ENCODE data around the gene GEMIN7. TPM values are rescaled to one million over a fixed set of nuclear protein-coding genes. Genes with fewer than 3 reads are reported as not detected.

GEMIN7 gene
- total and polyA plus RNA-seq, 2 experiments from 2014 or later, result 48.8 to 69.0 TPM

DNA sequence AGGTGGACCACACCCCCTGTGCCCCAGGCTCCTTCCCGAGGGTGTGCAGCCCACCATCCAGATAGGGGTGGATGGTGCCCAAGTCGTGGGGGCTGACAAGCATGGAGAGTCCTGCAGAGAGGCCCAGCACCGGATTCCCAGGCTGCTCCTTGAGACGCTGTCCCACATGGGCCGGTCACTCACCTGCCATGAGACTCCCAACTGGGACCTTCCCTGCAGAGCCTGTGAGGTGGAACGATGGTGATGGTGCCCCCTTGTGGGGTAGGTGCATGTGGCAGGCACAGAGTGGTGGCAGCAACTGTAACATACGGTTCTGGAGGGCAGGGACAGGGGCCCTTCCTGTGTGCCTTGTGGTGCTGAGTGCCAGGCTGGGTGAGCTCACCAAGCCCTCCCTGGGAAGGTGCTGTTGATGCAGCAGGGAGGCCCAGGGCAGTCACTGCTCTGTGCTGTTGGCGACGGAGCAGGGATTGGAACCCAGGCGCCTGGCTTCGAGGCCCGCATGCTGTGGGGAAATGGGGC is 47.0 kb downstream of the GEMIN7 start:
- Histone ChIP-seq H2AFZ (no peak overlapping the region), H3K4me1 (ENCODE audit: insufficient read depth) (peaks cover 3% of the 10 kb centered on the region), H3K79me2 (peaks cover 94% of the 10 kb centered on the region), H4K20me1 (ENCODE audit: insufficient read depth, poor library complexity, severe bottlenecking) (peaks cover 68% of the 10 kb centered on the region), H3K36me3 (replicated peaks; ENCODE audit: insufficient read depth, low read depth) (no peaks in the 10 kb centered on the region), H3K27ac (no peak overlapping the region), H3K27me3 (no peaks in the 10 kb centered on the region), H3K4me3 (no peak overlapping the region), H3K4me2 (no peak overlapping the region), H3K9me3 (ENCODE audit: low read depth) (no peaks in the 10 kb centered on the region), H3K9me2 (replicated peaks; ENCODE audit: insufficient read depth) (no peaks in the 10 kb centered on the region)
- TF ChIP-seq EZH2phosphoT487 (IDR thresholded peaks at IDR 0.05; ENCODE audit: low read depth, severe bottlenecking, unreplicated experiment), result no peak
- TF ChIP-seq, protein P1, sequence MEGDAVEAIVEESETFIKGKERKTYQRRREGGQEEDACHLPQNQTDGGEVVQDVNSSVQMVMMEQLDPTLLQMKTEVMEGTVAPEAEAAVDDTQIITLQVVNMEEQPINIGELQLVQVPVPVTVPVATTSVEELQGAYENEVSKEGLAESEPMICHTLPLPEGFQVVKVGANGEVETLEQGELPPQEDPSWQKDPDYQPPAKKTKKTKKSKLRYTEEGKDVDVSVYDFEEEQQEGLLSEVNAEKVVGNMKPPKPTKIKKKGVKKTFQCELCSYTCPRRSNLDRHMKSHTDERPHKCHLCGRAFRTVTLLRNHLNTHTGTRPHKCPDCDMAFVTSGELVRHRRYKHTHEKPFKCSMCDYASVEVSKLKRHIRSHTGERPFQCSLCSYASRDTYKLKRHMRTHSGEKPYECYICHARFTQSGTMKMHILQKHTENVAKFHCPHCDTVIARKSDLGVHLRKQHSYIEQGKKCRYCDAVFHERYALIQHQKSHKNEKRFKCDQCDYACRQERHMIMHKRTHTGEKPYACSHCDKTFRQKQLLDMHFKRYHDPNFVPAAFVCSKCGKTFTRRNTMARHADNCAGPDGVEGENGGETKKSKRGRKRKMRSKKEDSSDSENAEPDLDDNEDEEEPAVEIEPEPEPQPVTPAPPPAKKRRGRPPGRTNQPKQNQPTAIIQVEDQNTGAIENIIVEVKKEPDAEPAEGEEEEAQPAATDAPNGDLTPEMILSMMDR (IDR thresholded peaks at IDR 0.05; ENCODE audit: poor library complexity), result peak; percentile 64
- DNase-seq (ENCODE audit: low spot score), result peak; percentile 83
- WGBS (ENCODE audit: low lambda C conversion rate, missing lambda C conversion rate), result 58% methylated on average over 12 of the region's 12 CpGs

DNA sequence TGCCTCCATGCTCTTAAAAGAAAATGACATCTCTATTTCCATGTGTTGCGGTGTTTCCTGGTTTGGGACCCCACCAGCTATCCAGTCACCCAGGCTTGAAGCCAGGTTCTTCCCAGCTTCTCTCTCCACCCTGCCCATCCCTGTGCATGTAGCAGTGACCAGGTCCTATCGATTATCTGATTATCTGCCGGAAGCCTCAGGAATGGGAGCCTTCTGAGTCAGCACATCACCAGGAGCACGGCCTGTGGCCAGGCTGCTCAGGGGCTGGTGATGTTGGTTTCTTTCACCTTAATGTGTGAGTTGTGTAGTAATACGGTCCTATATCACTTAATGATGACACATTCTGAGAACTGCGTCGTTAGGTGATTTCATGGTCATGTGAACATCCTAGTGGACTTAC is 47.6 kb downstream of the GEMIN7 start:
- H3K9me2 ChIP-seq (replicated peaks; ENCODE audit: insufficient read depth), result no peaks in the 10 kb centered on the region
- WGBS (ENCODE audit: low lambda C conversion rate, missing lambda C conversion rate), result 89% methylated on average over 7 of the region's 7 CpGs
- H4K20me1 ChIP-seq (ENCODE audit: insufficient read depth, poor library complexity, severe bottlenecking), result peaks cover 68% of the 10 kb centered on the region
- H3K4me3 ChIP-seq, result no peak overlapping the region
- no peak overlapping the region for H2AFZ ChIP-seq
- H3K79me2 ChIP-seq, result peaks cover 90% of the 10 kb centered on the region
- DNase-seq (ENCODE audit: low spot score), result no peak
- no peaks in the 10 kb centered on the region for H3K9me3 ChIP-seq (ENCODE audit: low read depth)
- no peaks in the 10 kb centered on the region for H3K36me3 ChIP-seq (replicated peaks; ENCODE audit: insufficient read depth, low read depth)
- no peak overlapping the region for H3K27ac ChIP-seq
- no peaks in the 10 kb centered on the region for H3K27me3 ChIP-seq
- no peak overlapping the region for H3K4me2 ChIP-seq
- TF ChIP-seq, protein P1 (IDR thresholded peaks at IDR 0.05; ENCODE audit: poor library complexity), result no peak
- TF ChIP-seq EZH2 (IDR thresholded peaks at IDR 0.05; ENCODE audit: borderline replicate concordance), result no peak
- no peak for TF ChIP-seq EZH2phosphoT487 (IDR thresholded peaks at IDR 0.05; ENCODE audit: low read depth, severe bottlenecking, unreplicated experiment)
- H3K4me1 ChIP-seq (ENCODE audit: insufficient read depth), result peaks cover 3% of the 10 kb centered on the region

DNA sequence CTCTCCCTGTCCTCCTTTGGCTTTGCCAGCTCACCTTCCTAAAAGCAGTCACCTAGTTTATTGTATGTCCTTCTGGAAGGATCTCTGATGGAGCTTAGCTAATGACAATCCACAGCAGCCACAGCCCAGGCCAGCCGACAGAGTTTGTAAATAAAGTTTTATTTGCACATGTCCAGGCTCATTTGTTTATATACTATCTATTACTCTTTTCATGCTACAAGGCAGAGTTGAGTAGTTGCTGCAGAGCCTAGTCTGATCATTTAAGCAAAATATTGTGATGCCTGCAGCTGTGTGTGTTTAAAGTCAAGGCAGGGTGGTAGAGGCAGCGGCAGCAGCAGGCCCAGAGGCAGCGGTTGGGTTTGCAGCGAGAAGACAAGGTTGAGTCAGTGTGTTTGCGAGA is 49.1 kb downstream of the GEMIN7 start:
- DNase-seq (ENCODE audit: low spot score), result no peak
- no peaks in the 10 kb centered on the region for H3K27me3 ChIP-seq
- H3K9me3 ChIP-seq (ENCODE audit: low read depth), result no peaks in the 10 kb centered on the region
- H3K4me1 ChIP-seq (ENCODE audit: insufficient read depth), result peaks cover 2% of the 10 kb centered on the region
- H3K79me2 ChIP-seq, result peaks cover 90% of the 10 kb centered on the region
- H3K36me3 ChIP-seq (replicated peaks; ENCODE audit: insufficient read depth, low read depth), result no peaks in the 10 kb centered on the region
- no peak overlapping the region for H3K27ac ChIP-seq
- H3K9me2 ChIP-seq (replicated peaks; ENCODE audit: insufficient read depth), result no peaks in the 10 kb centered on the region
- no peak overlapping the region for H2AFZ ChIP-seq
- TF ChIP-seq, protein P1 (IDR thresholded peaks at IDR 0.05; ENCODE audit: poor library complexity), result no peak
- no peak for TF ChIP-seq EZH2 (IDR thresholded peaks at IDR 0.05; ENCODE audit: borderline replicate concordance)
- TF ChIP-seq EZH2phosphoT487 (IDR thresholded peaks at IDR 0.05; ENCODE audit: low read depth, severe bottlenecking, unreplicated experiment), result no peak
- H4K20me1 ChIP-seq (ENCODE audit: insufficient read depth, poor library complexity, severe bottlenecking), result peaks cover 64% of the 10 kb centered on the region
- H3K4me3 ChIP-seq, result no peak overlapping the region
- no peak overlapping the region for H3K4me2 ChIP-seq
- 89% methylated on average over 5 of the region's 5 CpGs for WGBS (ENCODE audit: low lambda C conversion rate, missing lambda C conversion rate)

DNA sequence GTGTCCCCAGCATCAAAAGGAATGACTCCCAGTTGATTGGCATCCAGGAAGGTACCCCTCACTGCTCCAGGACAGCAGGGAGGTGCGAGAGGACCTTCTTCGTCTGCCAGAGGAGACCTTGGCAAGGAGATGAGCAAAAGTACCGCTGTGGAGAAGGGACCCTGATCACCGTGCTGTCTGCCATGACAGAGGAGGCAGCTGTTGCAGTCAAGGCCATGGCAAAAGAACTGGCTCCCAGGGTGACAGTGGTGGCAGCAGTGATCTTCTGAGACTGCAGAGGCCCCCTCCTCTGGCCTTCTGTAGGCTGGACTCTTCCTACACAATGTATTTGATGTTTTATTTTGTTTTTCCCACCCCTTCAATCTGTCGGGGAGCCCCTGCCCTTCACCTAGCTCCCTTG is 49.7 kb downstream of the GEMIN7 start:
- Histone ChIP-seq H3K79me2 (peaks cover 91% of the 10 kb centered on the region), H4K20me1 (ENCODE audit: insufficient read depth, poor library complexity, severe bottlenecking) (peaks cover 59% of the 10 kb centered on the region), H2AFZ (no peak overlapping the region), H3K36me3 (replicated peaks; ENCODE audit: insufficient read depth, low read depth) (no peaks in the 10 kb centered on the region), H3K9me2 (replicated peaks; ENCODE audit: insufficient read depth) (no peaks in the 10 kb centered on the region), H3K4me2 (no peak overlapping the region), H3K4me3 (no peak overlapping the region), H3K4me1 (ENCODE audit: insufficient read depth) (no peaks in the 10 kb centered on the region), H3K27ac (no peak overlapping the region), H3K9me3 (ENCODE audit: low read depth) (no peaks in the 10 kb centered on the region), H3K27me3 (no peaks in the 10 kb centered on the region)
- TF ChIP-seq EZH2 (IDR thresholded peaks at IDR 0.05; ENCODE audit: borderline replicate concordance) (no peak), EZH2phosphoT487 (IDR thresholded peaks at IDR 0.05; ENCODE audit: low read depth, severe bottlenecking, unreplicated experiment) (no peak)
- TF ChIP-seq, protein P1 (IDR thresholded peaks at IDR 0.05; ENCODE audit: poor library complexity), result no peak
- 96% methylated on average over 5 of the region's 5 CpGs for WGBS (ENCODE audit: low lambda C conversion rate, missing lambda C conversion rate)
- DNase-seq (ENCODE audit: low spot score), result no peak
